Right atrium auricular region (tissue), 2 donors: ENCODE data around the gene OR2AK2. TPM values are rescaled to one million over a fixed set of nuclear protein-coding genes. Genes with fewer than 3 reads are reported as not detected.

Source experiments
- DNase-seq: peaks from one replicate; pipeline ENCODE4 v3.0.0-alpha.2; 2019; ENCODE audit warnings: low spot score
- H3K27ac ChIP-seq, 2 donors: fragments of 200-600 bp; sonication (generic); 1 replicate in 1 of 2; 2 replicates in 1 of 2; pipeline ENCODE4 v1.5.1; 2016 to 2019
- H3K27me3 ChIP-seq, 2 donors: fragments of 200-600 bp; sonication (generic); one replicate each; pipeline versions ENCODE4 v1.5.1 to v1.6.0; 2017 to 2019
- H3K36me3 ChIP-seq: fragments of 200-600 bp; sonication (generic); one replicate; pipeline ENCODE4 v1.5.1; 2016
- H3K4me1 ChIP-seq, 2 donors: fragments of 200-600 bp; sonication (generic); one replicate each; pipeline versions ENCODE4 v1.5.1 to v1.6.0; 2017 to 2019
- H3K4me3 ChIP-seq, 2 donors: fragments of 200-600 bp; sonication (generic); 1 replicate in 1 of 2; 2 replicates in 1 of 2; pipeline ENCODE4 v1.5.1; 2017 to 2019; ENCODE audit warnings: mild to moderate bottlenecking in 1 of 2, moderate library complexity in 1 of 2
- H3K9me3 ChIP-seq, 2 donors: fragments of 200-600 bp; sonication (generic); one replicate each; pipeline ENCODE4 v1.5.1; 2019
- total RNA-seq, 2 donors: library from RNA; depleted of rRNA; stranded (reverse); fragments of >200 nt; gene quantifications; one replicate each; pipeline ENCODE4 v1.1.0, GENCODE V29; 2016
- TF ChIP-seq, protein P1 (sequence below), 2 donors: fragments of 200-600 bp; sonication (generic); IDR thresholded peaks; one replicate each; pipeline ENCODE4 v1.5.1; 2019; ENCODE audit warnings: antibody characterized with exemption in 2 of 2

OR2AK2 gene
- total RNA-seq, 2 donors from 2014 or later: not detected

- no peaks in the 10 kb centered on the region for H3K27me3 ChIP-seq
- H3K36me3 ChIP-seq: no peaks in the 10 kb centered on the region
- no peak for DNase-seq
- peaks cover 0 to 20% of the 10 kb centered on the region in 2 donors for H3K9me3 ChIP-seq
- H3K4me3 ChIP-seq: no peak overlapping the region
- TF ChIP-seq, protein P1, sequence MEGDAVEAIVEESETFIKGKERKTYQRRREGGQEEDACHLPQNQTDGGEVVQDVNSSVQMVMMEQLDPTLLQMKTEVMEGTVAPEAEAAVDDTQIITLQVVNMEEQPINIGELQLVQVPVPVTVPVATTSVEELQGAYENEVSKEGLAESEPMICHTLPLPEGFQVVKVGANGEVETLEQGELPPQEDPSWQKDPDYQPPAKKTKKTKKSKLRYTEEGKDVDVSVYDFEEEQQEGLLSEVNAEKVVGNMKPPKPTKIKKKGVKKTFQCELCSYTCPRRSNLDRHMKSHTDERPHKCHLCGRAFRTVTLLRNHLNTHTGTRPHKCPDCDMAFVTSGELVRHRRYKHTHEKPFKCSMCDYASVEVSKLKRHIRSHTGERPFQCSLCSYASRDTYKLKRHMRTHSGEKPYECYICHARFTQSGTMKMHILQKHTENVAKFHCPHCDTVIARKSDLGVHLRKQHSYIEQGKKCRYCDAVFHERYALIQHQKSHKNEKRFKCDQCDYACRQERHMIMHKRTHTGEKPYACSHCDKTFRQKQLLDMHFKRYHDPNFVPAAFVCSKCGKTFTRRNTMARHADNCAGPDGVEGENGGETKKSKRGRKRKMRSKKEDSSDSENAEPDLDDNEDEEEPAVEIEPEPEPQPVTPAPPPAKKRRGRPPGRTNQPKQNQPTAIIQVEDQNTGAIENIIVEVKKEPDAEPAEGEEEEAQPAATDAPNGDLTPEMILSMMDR (IDR thresholded peaks at IDR 0.05): no peak
- no peak overlapping the region for H3K27ac ChIP-seq
- no peaks in the 10 kb centered on the region for H3K4me1 ChIP-seq
These were observed 42.7 kb downstream of the OR2AK2 start for GRCh38 chr1:248007778-248008177.

DNA sequence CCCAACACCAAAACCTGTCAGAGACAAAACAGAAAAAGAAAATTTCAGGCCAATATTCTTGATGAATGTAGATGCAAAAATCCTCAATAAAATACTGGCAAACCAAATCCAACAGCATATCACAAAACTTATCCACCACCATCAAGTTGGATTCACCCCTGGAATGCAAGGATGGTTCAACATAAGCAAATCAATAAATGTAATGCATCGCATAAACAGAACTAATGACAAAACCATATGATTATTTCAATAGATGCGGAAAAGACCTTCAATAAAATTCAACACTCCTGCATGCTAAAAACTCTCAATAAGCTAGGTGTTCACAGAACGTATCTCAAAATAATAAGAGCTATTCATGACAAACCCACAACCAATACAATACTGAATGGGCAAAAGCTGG, 44.6 kb downstream of the OR2AK2 start:
- peaks cover 0 to 24% of the 10 kb centered on the region in 2 donors for H3K9me3 ChIP-seq

DNA sequence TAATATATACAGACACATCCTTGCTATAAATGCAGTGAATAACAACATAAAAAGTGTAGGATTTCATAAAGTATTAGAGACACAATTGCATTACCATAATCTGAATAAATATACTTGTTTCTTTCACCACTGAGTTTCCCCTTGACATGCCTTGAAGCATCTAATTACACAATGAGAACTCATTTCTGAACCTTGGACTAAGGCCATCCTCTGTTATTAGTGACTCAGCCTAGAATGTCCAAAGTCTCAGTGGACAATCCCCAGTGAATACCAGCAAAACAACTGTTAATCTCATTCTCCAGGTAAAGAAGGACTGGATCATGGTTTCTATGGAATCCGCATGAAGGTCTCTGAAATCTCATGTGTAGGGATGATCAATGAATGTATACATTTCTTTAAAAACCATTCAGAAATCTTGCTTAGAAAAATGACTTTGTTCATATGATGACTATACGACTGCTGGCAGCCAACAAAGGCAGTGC, 48.2 kb downstream of the OR2AK2 start, which contains the start of gene OR2L5:
Gene OR2L5, plus strand, starts transcription at position 432 of the 482 bp plus-strand sequence. CDS start 8,288 bp downstream, outside the sequence.
- DNase-seq: no peak
- H3K4me3 ChIP-seq: no peak within 1 kb of the TSS
- no peaks in the 10 kb centered on the region for H3K4me1 ChIP-seq
- peaks cover 0 to 24% of the 10 kb centered on the region in 2 donors for H3K9me3 ChIP-seq
- H3K27ac ChIP-seq: no peak within 1 kb of the TSS
- H3K36me3 ChIP-seq: no peaks in the 10 kb centered on the region
- no peaks in the 10 kb centered on the region for H3K27me3 ChIP-seq
- TF ChIP-seq, protein P1 (IDR thresholded peaks at IDR 0.05): no peak

More for the DNA sequence above, 44.6 kb downstream of the OR2AK2 start:
- DNase-seq: no peak
- no peaks in the 10 kb centered on the region for H3K27me3 ChIP-seq
- H3K27ac ChIP-seq: no peak overlapping the region
- no peaks in the 10 kb centered on the region for H3K4me1 ChIP-seq
- H3K36me3 ChIP-seq: no peaks in the 10 kb centered on the region
- no peak overlapping the region for H3K4me3 ChIP-seq
- TF ChIP-seq, protein P1 (IDR thresholded peaks at IDR 0.05): no peak

- no peak overlapping the region for H3K27ac ChIP-seq
- no peak overlapping the region for H3K4me3 ChIP-seq
- H3K4me1 ChIP-seq: no peaks in the 10 kb centered on the region
- no peak for DNase-seq
- no peaks in the 10 kb centered on the region for H3K27me3 ChIP-seq
- TF ChIP-seq, protein P1 (IDR thresholded peaks at IDR 0.05): no peak
- H3K36me3 ChIP-seq: no peaks in the 10 kb centered on the region
- H3K9me3 ChIP-seq: peaks cover 0 to 11% of the 10 kb centered on the region in 2 donors
These were observed 50.8 kb downstream of the OR2AK2 start for GRCh38 chr1:248015803-248016202.

Other genes starting within 250 kb of the OR2AK2 start
- gene OR6F1, start 248.6 kb upstream of the OR2AK2 start, total RNA-seq: not detected
- not detected for gene OR14K1, start 226.6 kb upstream of the OR2AK2 start, total RNA-seq
- gene OR14A2, start 217.1 kb upstream of the OR2AK2 start, total RNA-seq: not detected
- not detected for gene OR1C1, start 204.7 kb upstream of the OR2AK2 start, total RNA-seq
- not detected for gene OR14A16, start 141.1 kb upstream of the OR2AK2 start, total RNA-seq
- not detected for gene OR11L1, start 123.3 kb upstream of the OR2AK2 start, total RNA-seq
- 1 to 10 TPM; 2.6 to 8.6 TPM for gene TRIM58, start 108.0 kb upstream of the OR2AK2 start, total RNA-seq
- 1 to 10 TPM in 1 of 2 donors, not detected in 1; 3.0 TPM for gene OR2W3, start 69.6 kb upstream of the OR2AK2 start, total RNA-seq
- gene OR2T8, start 45.0 kb upstream of the OR2AK2 start, total RNA-seq: not detected
- not detected for gene OR2AJ1, start 40.3 kb upstream of the OR2AK2 start, total RNA-seq
- not detected for gene OR2L8, start 16.4 kb upstream of the OR2AK2 start, total RNA-seq
- not detected for gene OR2L5, start 48.4 kb downstream of the OR2AK2 start, total RNA-seq
- not detected for gene OR2L2, start 64.8 kb downstream of the OR2AK2 start, total RNA-seq
- not detected for gene OR2L3, start 81.6 kb downstream of the OR2AK2 start, total RNA-seq
- gene OR2L13, start 130.0 kb downstream of the OR2AK2 start, total RNA-seq: not detected
- gene OR2M5, start 179.9 kb downstream of the OR2AK2 start, total RNA-seq: not detected
- not detected for gene OR2M2, start 209.6 kb downstream of the OR2AK2 start, total RNA-seq
- not detected for gene OR2M3, start 232.0 kb downstream of the OR2AK2 start, total RNA-seq